HEK293T (cell line): ENCODE measurements around the gene SH2B2.
"Not testable (repeated sequence)": the region's sequence is repeated elsewhere in the genome, so short reads cannot be mapped to it uniquely, and the experiment has no call there.

Experiments
- CTCF ChIA-PET: fragments of 350-600 bp; formaldehyde crosslinking; extraction: SDS; loops from one replicate; lab custom pipeline; 2021; ENCODE audit warnings: antibody characterized with exemption, inconsistent platforms; lab: Yijun Ruan, JAX
- POLR2A ChIA-PET: fragments of 350-600 bp; formaldehyde crosslinking; extraction: SDS; loops from one replicate; lab custom pipeline; 2020; ENCODE audit warnings: antibody characterized with exemption, inconsistent platforms; lab: Yijun Ruan, JAX
- DNase-seq: peaks from one replicate; pipeline ENCODE4 v3.0.0; 2012; ENCODE audit warnings: mixed read lengths; ENCODE audit errors: extremely low spot score
- ARNT ChIP-seq: fragments of 450-650 bp; IDR thresholded peaks from 2 replicates; pipeline ENCODE4 v1.6.1; 2017; ENCODE audit warnings: mild to moderate bottlenecking
- BHLHE40 ChIP-seq: fragments of 450-650 bp; IDR thresholded peaks from 2 replicates; pipeline ENCODE4 v1.6.1; 2016; ENCODE audit warnings: mild to moderate bottlenecking, moderate library complexity, borderline replicate concordance
- CTBP1 ChIP-seq: fragments of 450-650 bp; IDR thresholded peaks from 2 replicates; pipeline ENCODE4 v1.6.1; 2016; ENCODE audit warnings: borderline replicate concordance
- ELF4 ChIP-seq: fragments of 450-650 bp; IDR thresholded peaks from 2 replicates; pipeline ENCODE4 v1.6.1; 2017; ENCODE audit warnings: antibody characterized with exemption
- FOXA1 ChIP-seq: fragments of 450-650 bp; IDR thresholded peaks from 2 replicates; pipeline ENCODE4 v1.6.1; 2016; ENCODE audit warnings: mild to moderate bottlenecking
- FOXK2 ChIP-seq: fragments of 450-650 bp; IDR thresholded peaks from 2 replicates; pipeline ENCODE4 v1.6.1; 2016; ENCODE audit warnings: mild to moderate bottlenecking
- FOXM1 ChIP-seq: fragments of 450-650 bp; IDR thresholded peaks from 2 replicates; pipeline ENCODE4 v1.6.1; 2017; ENCODE audit warnings: mild to moderate bottlenecking, borderline replicate concordance
- HDGF ChIP-seq: fragments of 450-650 bp; IDR thresholded peaks from 2 replicates; pipeline ENCODE4 v1.6.1; 2017; ENCODE audit warnings: antibody characterized with exemption, borderline replicate concordance
- L3MBTL2 ChIP-seq: fragments of 450-650 bp; conservative IDR thresholded peaks from 2 replicates; pipeline ENCODE4 v1.6.1; 2016; ENCODE audit warnings: mild to moderate bottlenecking
- LEF1 ChIP-seq: fragments of 450-650 bp; IDR thresholded peaks from 2 replicates; pipeline ENCODE4 v1.6.1; 2017; ENCODE audit warnings: mild to moderate bottlenecking, borderline replicate concordance
- NFRKB ChIP-seq: fragments of 450-650 bp; IDR thresholded peaks from 2 replicates; pipeline ENCODE4 v1.6.1; 2016; ENCODE audit warnings: mild to moderate bottlenecking, moderate library complexity
- PKNOX1 ChIP-seq: fragments of 450-650 bp; IDR thresholded peaks from 2 replicates; pipeline ENCODE4 v1.6.1; 2016
- SP1 ChIP-seq: fragments of 450-650 bp; IDR thresholded peaks from 2 replicates; pipeline ENCODE4 v1.6.1; 2017
- SUZ12 ChIP-seq: fragments of 450-650 bp; IDR thresholded peaks from 2 replicates; pipeline ENCODE4 v1.6.1; 2016; ENCODE audit warnings: mild to moderate bottlenecking
- TARDBP ChIP-seq: fragments of 450-650 bp; IDR thresholded peaks from 2 replicates; pipeline ENCODE4 v1.6.1; 2016
- ZNF384 ChIP-seq: fragments of 450-650 bp; IDR thresholded peaks from 2 replicates; pipeline ENCODE4 v1.6.1; 2016

SH2B2 gene

GRCh38 chr7:102294589-102294988, 7.9 kb downstream of the SH2B2 start:
- TF ChIP-seq NFRKB (no peak), FOXA1 (no peak), SP1 (no peak), LEF1 (no peak), CTBP1 (no peak), HDGF (no peak), PKNOX1 (no peak), FOXM1 (no peak), ELF4 (no peak), FOXK2 (no peak), ZNF384 (no peak), TARDBP (no peak), BHLHE40 (no peak), L3MBTL2 (no peak), SUZ12 (no peak), ARNT (no peak)
- ChIA-PET POLR2A (no interaction called here), CTCF (no interaction called here)
- no peak for DNase-seq

GRCh38 chr7:102295346-102296178, 8.9 kb downstream of the SH2B2 start:
- CTCF ChIA-PET = no interaction called here
- DNase-seq = no peak
- POLR2A ChIA-PET = no interaction called here
- TF ChIP-seq LEF1 (no peak), ELF4 (no peak), SP1 (no peak), SUZ12 (no peak), FOXA1 (no peak), BHLHE40 (no peak), ARNT (no peak), HDGF (no peak), ZNF384 (no peak), FOXM1 (no peak), FOXK2 (no peak), CTBP1 (no peak), L3MBTL2 (no peak), TARDBP (no peak), NFRKB (no peak), PKNOX1 (no peak)

- DNase-seq = no peak
- ChIA-PET CTCF (no interaction called here), POLR2A (no interaction called here)
- TF ChIP-seq CTBP1 (no peak), SP1 (no peak), SUZ12 (no peak), LEF1 (no peak), BHLHE40 (no peak), HDGF (no peak), ZNF384 (no peak), FOXA1 (no peak), FOXK2 (no peak), FOXM1 (no peak), ELF4 (no peak), PKNOX1 (no peak), TARDBP (no peak), ARNT (no peak), L3MBTL2 (no peak), NFRKB (no peak)
Observed at GRCh38 chr7:102296179-102296438, 9.4 kb downstream of the SH2B2 start.

DNA sequence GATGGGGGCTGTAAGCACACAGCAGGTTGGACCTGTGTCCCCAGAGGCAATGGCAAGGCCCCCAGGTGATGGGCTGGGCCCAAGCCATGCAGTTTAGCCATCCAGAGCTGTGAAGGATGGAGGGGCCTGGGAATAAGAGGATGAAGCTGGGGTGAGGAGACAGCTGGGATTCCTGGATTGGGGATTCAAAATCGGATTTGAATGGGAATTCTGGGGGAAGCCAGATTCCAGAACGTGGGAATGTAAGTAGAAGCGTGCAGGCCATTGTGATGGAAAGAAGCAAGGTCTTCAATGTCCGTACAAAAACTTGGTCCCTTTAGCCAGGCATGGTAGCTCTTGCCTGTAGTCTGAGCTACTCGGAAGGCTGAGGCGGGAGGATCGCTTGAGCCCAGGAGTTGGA, 9.8 kb downstream of the SH2B2 start:
- TF ChIP-seq FOXK2 (no peak), HDGF (no peak), LEF1 (no peak), FOXA1 (no peak), ELF4 (no peak), ZNF384 (no peak), FOXM1 (no peak)
- ChIA-PET CTCF (no interaction called here), POLR2A (no interaction called here)
- DNase-seq = no peak

- CTCF ChIA-PET = interaction anchor here (0.7 kb wide), 1 partner anchor 1127 kb away, joined by 4 read pairs; no protein-coding TSS in a partner anchor
- POLR2A ChIA-PET = no interaction called here
- no peak for DNase-seq
- TF ChIP-seq L3MBTL2 (no peak), ZNF384 (no peak)
Observed at GRCh38 chr7:102297487-102298218, 11.0 kb downstream of the SH2B2 start.

DNA sequence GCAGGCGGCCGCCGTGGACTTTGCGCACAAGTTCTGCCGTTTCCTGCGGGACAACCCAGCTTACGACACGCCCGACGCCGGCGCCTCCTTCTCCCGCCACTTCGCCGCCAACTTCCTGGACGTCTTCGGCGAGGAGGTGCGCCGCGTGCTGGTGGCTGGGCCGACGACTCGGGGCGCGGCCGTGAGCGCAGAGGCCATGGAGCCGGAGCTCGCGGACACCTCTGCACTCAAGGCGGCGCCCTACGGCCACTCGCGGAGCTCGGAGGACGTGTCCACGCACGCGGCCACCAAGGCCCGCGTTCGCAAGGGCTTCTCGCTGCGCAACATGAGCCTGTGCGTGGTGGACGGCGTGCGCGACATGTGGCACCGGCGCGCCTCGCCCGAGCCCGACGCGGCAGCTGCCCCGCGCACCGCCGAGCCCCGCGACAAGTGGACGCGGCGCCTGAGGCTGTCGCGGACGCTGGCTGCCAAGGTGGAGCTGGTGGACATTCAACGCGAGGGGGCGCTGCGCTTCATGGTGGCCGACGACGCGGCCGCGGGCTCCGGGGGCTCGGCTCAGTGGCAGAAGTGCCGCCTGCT, 14.1 kb downstream of the SH2B2 start:
- ChIA-PET POLR2A (no interaction called here), CTCF (no interaction called here)
- TF ChIP-seq ELF4 = no peak
- no peak for TF ChIP-seq LEF1
- no peak for TF ChIP-seq NFRKB
- no peak for TF ChIP-seq HDGF
- TF ChIP-seq FOXA1 = no peak
- no peak for TF ChIP-seq ARNT
- TF ChIP-seq L3MBTL2 = no peak
- TF ChIP-seq ZNF384 = no peak
- no peak for TF ChIP-seq FOXK2
- no peak for TF ChIP-seq TARDBP
- TF ChIP-seq SUZ12 = no peak
- TF ChIP-seq CTBP1 = no peak
- no peak for TF ChIP-seq FOXM1
- no peak for TF ChIP-seq SP1
- TF ChIP-seq BHLHE40 = no peak
- no peak for TF ChIP-seq PKNOX1
- DNase-seq = no peak

DNA sequence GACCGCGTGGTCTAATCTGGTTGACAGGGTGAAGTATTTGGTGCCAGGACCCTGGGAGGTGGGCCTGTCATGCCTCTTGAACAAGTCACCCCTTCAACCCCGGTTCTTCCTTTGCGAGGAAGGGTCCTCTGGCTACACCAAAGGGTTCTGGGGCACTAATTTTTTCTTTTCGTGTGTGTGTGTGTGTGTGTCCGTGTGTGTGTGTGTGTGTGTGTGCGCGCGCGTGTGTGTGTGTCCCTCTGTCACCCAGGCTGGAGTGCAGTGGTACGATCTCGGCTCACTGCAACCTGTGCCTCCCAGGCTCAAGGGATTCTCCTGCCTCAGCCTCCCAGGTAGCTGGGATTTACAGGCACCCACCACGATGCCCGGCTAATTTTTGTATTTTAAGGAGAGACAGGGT, 14.7 kb downstream of the SH2B2 start:
- POLR2A ChIA-PET, DNase-seq, CTCF ChIA-PET: not testable (repeated sequence)
